ENCODE data around the gene GAPDHS. TPM values are rescaled to one million over a fixed set of nuclear protein-coding genes. Genes with fewer than 3 reads are reported as not detected.

Gene GAPDHS
- total and polyA plus RNA-seq, 2 of the 4 experiments (the other 2 are of a cell fraction) = not detected

DNA sequence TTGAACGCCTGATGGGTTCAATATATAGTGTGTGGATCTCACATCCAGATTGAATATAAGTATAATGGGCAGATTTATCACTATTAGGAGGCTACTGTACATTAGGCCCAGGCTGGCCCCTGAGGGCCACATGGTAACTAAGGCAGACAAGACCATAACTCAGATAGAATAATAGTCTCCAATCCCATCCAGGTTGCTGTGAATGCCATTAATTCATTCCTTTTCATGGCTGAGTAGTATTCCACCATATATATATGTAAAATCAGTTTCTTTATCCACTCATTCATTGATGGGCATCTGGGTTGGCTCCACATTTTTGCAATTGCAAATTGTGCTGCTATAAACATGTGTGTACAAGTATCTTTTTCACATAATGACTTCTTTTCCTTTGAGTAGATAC, 44.7 kb downstream of the GAPDHS start:
- Histone ChIP-seq H4K20me1 (ENCODE audit: insufficient read depth, low read length) (no peaks in the 10 kb centered on the region), H3K23ac (ENCODE audit: low read depth, low read length) (no peak overlapping the region), H3K27ac (ENCODE audit: insufficient read depth, low read length) (no peak overlapping the region), H3K4me3 (ENCODE audit: insufficient read depth, low read depth, low read length) (no peak overlapping the region), H3K27me3 (ENCODE audit: control insufficient read depth, insufficient read depth, low read length) (no peaks in the 10 kb centered on the region), H4K91ac (ENCODE audit: insufficient read depth, low read depth, low read length) (no peak overlapping the region), H2BK5ac (ENCODE audit: low read depth, low read length, poor library complexity, severe bottlenecking) (no peak overlapping the region), H2BK20ac (ENCODE audit: low read depth, low read length) (no peak overlapping the region), H2AK9ac (replicated peaks; ENCODE audit: low read depth, low read length, poor library complexity) (no peak overlapping the region), H2BK120ac (ENCODE audit: low read depth, low read length) (no peak overlapping the region), H3K79me1 (ENCODE audit: low read depth in 1 of 2, low read length in 2 of 2) (no peaks in the 10 kb centered on the region), H3K9ac (ENCODE audit: low read depth, low read length) (no peak overlapping the region), H3K4ac (ENCODE audit: low read depth, low read length) (no peak overlapping the region), H4K5ac (ENCODE audit: low read depth, low read length) (no peak overlapping the region), H3K4me1 (ENCODE audit: control insufficient read depth, insufficient read depth, low read length) (no peaks in the 10 kb centered on the region), H3K9me1 (ENCODE audit: insufficient read depth, low read length) (no peaks in the 10 kb centered on the region), H3K9me3 (ENCODE audit: control insufficient read depth, insufficient read depth, low read length) (peaks cover 15% of the 10 kb centered on the region), H2BK15ac (ENCODE audit: low read depth, low read length) (no peak overlapping the region), H3K18ac (ENCODE audit: low read depth, low read length) (no peak overlapping the region), H3K4me2 (ENCODE audit: low read depth, low read length) (no peak overlapping the region), H3K56ac (ENCODE audit: extremely low read depth, insufficient read depth, low read length) (no peak overlapping the region), H3K14ac (replicated peaks; ENCODE audit: low read depth, low read length) (no peak overlapping the region), H2AK5ac (ENCODE audit: low read depth, low read length) (no peak overlapping the region), H3K36me3 (ENCODE audit: control insufficient read depth, insufficient read depth, low read length) (no peaks in the 10 kb centered on the region), H2AFZ (replicated peaks; ENCODE audit: low read length, poor library complexity) (no peak overlapping the region), H4K8ac (ENCODE audit: low read depth in 2 of 2, low read length in 2 of 2) (no peak overlapping the region)
- ChIA-PET POLR2A (ENCODE audit: unreplicated experiment) (no interaction called here), CTCF (no interaction called here)
- no TSS peak for BruUV-seq (replicated peaks)
- TF ChIP-seq RFX5 (IDR thresholded peaks at IDR 0.05; ENCODE audit: low read depth, low read length) (no peak), CHD1 (IDR thresholded peaks at IDR 0.05; ENCODE audit: low read depth, low read length) (no peak), NFE2L2 (IDR thresholded peaks at IDR 0.05; ENCODE audit: low read depth, low read length) (no peak), SMC3 (IDR thresholded peaks at IDR 0.05; ENCODE audit: low read depth, low read length) (no peak), MXI1 (IDR thresholded peaks at IDR 0.05; ENCODE audit: borderline replicate concordance, low read depth, low read length) (no peak), MAZ (IDR thresholded peaks at IDR 0.05; ENCODE audit: borderline replicate concordance, low read depth, low read length) (no peak), RAD21 (IDR thresholded peaks at IDR 0.05; ENCODE audit: low read length) (no peak), BHLHE40 (IDR thresholded peaks at IDR 0.05; ENCODE audit: low read depth, low read length) (no peak), RCOR1 (IDR thresholded peaks at IDR 0.05; ENCODE audit: insufficient replicate concordance, low read length) (no peak), POLR2A (IDR thresholded peaks at IDR 0.05; ENCODE audit: low read depth, low read length) (no peak), FOS (IDR thresholded peaks at IDR 0.05; ENCODE audit: low read depth, low read length) (no peak), CEBPB (IDR thresholded peaks at IDR 0.05; ENCODE audit: low read depth, low read length) (no peak), MAFK (IDR thresholded peaks at IDR 0.05; ENCODE audit: low read depth, low read length) (no peak)
- TF ChIP-seq, protein P1, sequence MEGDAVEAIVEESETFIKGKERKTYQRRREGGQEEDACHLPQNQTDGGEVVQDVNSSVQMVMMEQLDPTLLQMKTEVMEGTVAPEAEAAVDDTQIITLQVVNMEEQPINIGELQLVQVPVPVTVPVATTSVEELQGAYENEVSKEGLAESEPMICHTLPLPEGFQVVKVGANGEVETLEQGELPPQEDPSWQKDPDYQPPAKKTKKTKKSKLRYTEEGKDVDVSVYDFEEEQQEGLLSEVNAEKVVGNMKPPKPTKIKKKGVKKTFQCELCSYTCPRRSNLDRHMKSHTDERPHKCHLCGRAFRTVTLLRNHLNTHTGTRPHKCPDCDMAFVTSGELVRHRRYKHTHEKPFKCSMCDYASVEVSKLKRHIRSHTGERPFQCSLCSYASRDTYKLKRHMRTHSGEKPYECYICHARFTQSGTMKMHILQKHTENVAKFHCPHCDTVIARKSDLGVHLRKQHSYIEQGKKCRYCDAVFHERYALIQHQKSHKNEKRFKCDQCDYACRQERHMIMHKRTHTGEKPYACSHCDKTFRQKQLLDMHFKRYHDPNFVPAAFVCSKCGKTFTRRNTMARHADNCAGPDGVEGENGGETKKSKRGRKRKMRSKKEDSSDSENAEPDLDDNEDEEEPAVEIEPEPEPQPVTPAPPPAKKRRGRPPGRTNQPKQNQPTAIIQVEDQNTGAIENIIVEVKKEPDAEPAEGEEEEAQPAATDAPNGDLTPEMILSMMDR (conservative IDR thresholded peaks at IDR 0.05; ENCODE audit: low read depth, low read length) = no peak
- TF ChIP-seq, protein P2, sequence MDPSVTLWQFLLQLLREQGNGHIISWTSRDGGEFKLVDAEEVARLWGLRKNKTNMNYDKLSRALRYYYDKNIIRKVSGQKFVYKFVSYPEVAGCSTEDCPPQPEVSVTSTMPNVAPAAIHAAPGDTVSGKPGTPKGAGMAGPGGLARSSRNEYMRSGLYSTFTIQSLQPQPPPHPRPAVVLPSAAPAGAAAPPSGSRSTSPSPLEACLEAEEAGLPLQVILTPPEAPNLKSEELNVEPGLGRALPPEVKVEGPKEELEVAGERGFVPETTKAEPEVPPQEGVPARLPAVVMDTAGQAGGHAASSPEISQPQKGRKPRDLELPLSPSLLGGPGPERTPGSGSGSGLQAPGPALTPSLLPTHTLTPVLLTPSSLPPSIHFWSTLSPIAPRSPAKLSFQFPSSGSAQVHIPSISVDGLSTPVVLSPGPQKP (IDR thresholded peaks at IDR 0.05; ENCODE audit: borderline replicate concordance, low read depth, low read length) = no peak
- TF ChIP-seq, protein P3, sequence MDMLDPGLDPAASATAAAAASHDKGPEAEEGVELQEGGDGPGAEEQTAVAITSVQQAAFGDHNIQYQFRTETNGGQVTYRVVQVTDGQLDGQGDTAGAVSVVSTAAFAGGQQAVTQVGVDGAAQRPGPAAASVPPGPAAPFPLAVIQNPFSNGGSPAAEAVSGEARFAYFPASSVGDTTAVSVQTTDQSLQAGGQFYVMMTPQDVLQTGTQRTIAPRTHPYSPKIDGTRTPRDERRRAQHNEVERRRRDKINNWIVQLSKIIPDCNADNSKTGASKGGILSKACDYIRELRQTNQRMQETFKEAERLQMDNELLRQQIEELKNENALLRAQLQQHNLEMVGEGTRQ (IDR thresholded peaks at IDR 0.05; ENCODE audit: low read depth, low read length) = no peak
- ATAC-seq (ENCODE audit: low read depth) (no peak), DNase-seq (no peak)
- intact Hi-C loops (cut with micrococcal nuclease) = no loop called here
- in situ Hi-C loops (cut with MboI; ENCODE audit: low sequenced_read_pairs) = loop anchor here (25.0 kb wide), 1 partner anchor 241 kb away; the partner anchor contains the start of genes CD22 and FFAR1
- dilution Hi-C loops (cut with HindIII; ENCODE audit: low sequenced_read_pairs, unreplicated experiment) = no loop called here
- WGBS, 2 experiments (ENCODE audit: extremely low coverage in 2 of 2, insufficient read length in 1 of 2) = no CpG with 5 or more reads among the region's 1 CpG
